Neural crest cell (in vitro differentiated cells): ENCODE results near the gene PPP1R2. TPM values are rescaled to one million over a fixed set of nuclear protein-coding genes. Genes with fewer than 3 reads are reported as not detected.

Source experiments
- DNase-seq: peaks from one replicate; pipeline ENCODE4 v3.0.0; 2021; ENCODE audit warnings: low read depth, mixed read lengths, low spot score
- H3K27ac Mint-ChIP-seq: one replicate; pipeline ENCODE4 v1.8.0; 2021; ENCODE audit warnings: mild to moderate bottlenecking, mixed read lengths; ENCODE audit not compliant: unreplicated experiment
- H3K27me3 Mint-ChIP-seq: 2 replicates; pipeline ENCODE4 v1.8.0; 2021; ENCODE audit warnings: low read depth, mild to moderate bottlenecking, mixed read lengths
- H3K36me3 Mint-ChIP-seq: 2 replicates; pipeline ENCODE4 v1.8.0; 2021; ENCODE audit warnings: low read depth, mild to moderate bottlenecking, mixed read lengths
- H3K4me1 Mint-ChIP-seq: 2 replicates; pipeline ENCODE4 v1.8.0; 2021; ENCODE audit warnings: mixed read lengths
- H3K4me3 Mint-ChIP-seq: one replicate; pipeline ENCODE4 v1.8.0; 2021; ENCODE audit warnings: mild to moderate bottlenecking, mixed read lengths
- H3K9me3 Mint-ChIP-seq: 2 replicates; pipeline ENCODE4 v1.8.0; 2021; ENCODE audit warnings: mixed read lengths
- CTCF ChIP-seq: fragments of 200-600 bp; sonication (generic); conservative IDR thresholded peaks from 2 replicates; pipeline ENCODE4 v1.5.0; 2021; ENCODE audit warnings: antibody characterized with exemption, mild to moderate bottlenecking
- total RNA-seq: library from RNA; stranded (reverse); gene quantifications from 2 replicates; pipeline ENCODE4 v1.2.1, GENCODE V29; 2021

Gene PPP1R2
- total RNA-seq, 1 donor from 2014 or later, result 31.5 TPM

- H3K27ac Mint-ChIP-seq, result no peak overlapping the region
- no peaks in the 10 kb centered on the region for H3K27me3 Mint-ChIP-seq
- no peak for DNase-seq
- no peaks in the 10 kb centered on the region for H3K9me3 Mint-ChIP-seq
- no peak overlapping the region for H3K4me3 Mint-ChIP-seq
- peaks cover 19% of the 10 kb centered on the region for H3K4me1 Mint-ChIP-seq
- no peaks in the 10 kb centered on the region for H3K36me3 Mint-ChIP-seq
- no peak for TF ChIP-seq CTCF
Measured at GRCh38 chr3:195579281-195579680, 36.2 kb upstream of the PPP1R2 start.

- DNase-seq, result no peak
- no peaks in the 10 kb centered on the region for H3K27me3 Mint-ChIP-seq
- H3K36me3 Mint-ChIP-seq, result no peaks in the 10 kb centered on the region
- H3K4me3 Mint-ChIP-seq, result no peak overlapping the region
- peaks cover 2% of the 10 kb centered on the region for H3K9me3 Mint-ChIP-seq
- TF ChIP-seq CTCF, result no peak
- H3K27ac Mint-ChIP-seq, result no peak overlapping the region
- peaks cover 18% of the 10 kb centered on the region for H3K4me1 Mint-ChIP-seq
Measured at GRCh38 chr3:195578565-195578964, 35.4 kb upstream of the PPP1R2 start.

- Mint-ChIP-seq H3K9me3 (peaks cover 2% of the 10 kb centered on the region), H3K36me3 (no peaks in the 10 kb centered on the region), H3K27me3 (no peaks in the 10 kb centered on the region), H3K4me1 (peaks cover 11% of the 10 kb centered on the region), H3K27ac (no peak overlapping the region), H3K4me3 (no peak overlapping the region)
- DNase-seq, result no peak
- TF ChIP-seq CTCF, result no peak
Measured at GRCh38 chr3:195577645-195578177, 34.6 kb upstream of the PPP1R2 start.

- no peaks in the 10 kb centered on the region for H3K27me3 Mint-ChIP-seq
- no peak overlapping the region for H3K4me3 Mint-ChIP-seq
- H3K27ac Mint-ChIP-seq, result no peak overlapping the region
- DNase-seq, result no peak
- TF ChIP-seq CTCF, result no peak
- H3K9me3 Mint-ChIP-seq, result peaks cover 2% of the 10 kb centered on the region
- H3K4me1 Mint-ChIP-seq, result peaks cover 6% of the 10 kb centered on the region
- H3K36me3 Mint-ChIP-seq, result no peaks in the 10 kb centered on the region
Measured at GRCh38 chr3:195574497-195575304, 31.6 kb upstream of the PPP1R2 start.

- Mint-ChIP-seq H3K36me3 (no peaks in the 10 kb centered on the region), H3K4me3 (no peak overlapping the region), H3K9me3 (peaks cover 2% of the 10 kb centered on the region), H3K27ac (no peak overlapping the region), H3K27me3 (no peaks in the 10 kb centered on the region), H3K4me1 (peaks cover 6% of the 10 kb centered on the region)
- DNase-seq, result no peak
- TF ChIP-seq CTCF, result no peak
Measured at GRCh38 chr3:195573611-195574496, 30.7 kb upstream of the PPP1R2 start.
